Measurements from ENCODE around the gene NADK.
A peak's percentile ranks its signal among the peaks of the same experiment; 100 is the strongest.

The NADK gene, protein sequence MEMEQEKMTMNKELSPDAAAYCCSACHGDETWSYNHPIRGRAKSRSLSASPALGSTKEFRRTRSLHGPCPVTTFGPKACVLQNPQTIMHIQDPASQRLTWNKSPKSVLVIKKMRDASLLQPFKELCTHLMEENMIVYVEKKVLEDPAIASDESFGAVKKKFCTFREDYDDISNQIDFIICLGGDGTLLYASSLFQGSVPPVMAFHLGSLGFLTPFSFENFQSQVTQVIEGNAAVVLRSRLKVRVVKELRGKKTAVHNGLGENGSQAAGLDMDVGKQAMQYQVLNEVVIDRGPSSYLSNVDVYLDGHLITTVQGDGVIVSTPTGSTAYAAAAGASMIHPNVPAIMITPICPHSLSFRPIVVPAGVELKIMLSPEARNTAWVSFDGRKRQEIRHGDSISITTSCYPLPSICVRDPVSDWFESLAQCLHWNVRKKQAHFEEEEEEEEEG

DNA sequence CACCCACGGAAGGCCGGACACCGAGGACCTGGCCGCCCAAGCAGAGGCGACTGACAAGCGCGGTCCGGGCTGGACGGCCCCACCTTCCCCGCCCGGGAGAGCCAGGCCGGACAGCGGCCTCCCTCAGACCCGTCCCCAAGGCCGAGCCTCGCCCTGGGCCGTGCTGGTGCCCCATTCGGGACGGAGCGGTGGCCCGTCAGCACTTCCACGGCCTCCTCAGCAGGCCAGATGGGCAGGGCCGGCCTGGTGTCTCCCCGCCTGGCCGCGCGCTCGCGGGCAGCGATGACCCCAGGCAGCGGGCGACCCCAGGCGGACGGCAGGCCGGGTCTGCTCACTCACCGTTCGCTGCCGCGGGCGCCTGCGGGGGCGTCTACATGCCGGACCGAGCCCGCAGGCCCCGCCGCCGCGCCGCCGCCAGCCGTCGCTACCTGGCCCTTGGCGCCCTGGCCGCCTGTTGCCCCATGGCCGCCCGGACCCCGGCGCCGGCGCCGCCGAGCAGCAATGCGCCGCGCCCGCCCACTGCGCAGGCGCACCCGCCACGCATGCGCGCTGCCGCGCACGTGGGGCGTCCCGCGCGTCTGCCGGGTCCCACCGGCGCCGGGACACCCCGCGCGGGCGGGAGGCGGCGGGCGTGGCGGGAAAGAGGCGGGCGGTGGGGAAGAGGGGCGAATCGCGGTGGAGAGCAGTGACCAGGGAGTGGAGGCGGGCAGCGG is at the start of gene NADK:
NADK (minus strand) TSS at position 521 of the 713 bp plus-strand sequence. CDS start 13,064 bp downstream, outside the sequence.
- peak; percentile 66 for DNase-seq (ENCODE audit: low read depth)

DNA sequence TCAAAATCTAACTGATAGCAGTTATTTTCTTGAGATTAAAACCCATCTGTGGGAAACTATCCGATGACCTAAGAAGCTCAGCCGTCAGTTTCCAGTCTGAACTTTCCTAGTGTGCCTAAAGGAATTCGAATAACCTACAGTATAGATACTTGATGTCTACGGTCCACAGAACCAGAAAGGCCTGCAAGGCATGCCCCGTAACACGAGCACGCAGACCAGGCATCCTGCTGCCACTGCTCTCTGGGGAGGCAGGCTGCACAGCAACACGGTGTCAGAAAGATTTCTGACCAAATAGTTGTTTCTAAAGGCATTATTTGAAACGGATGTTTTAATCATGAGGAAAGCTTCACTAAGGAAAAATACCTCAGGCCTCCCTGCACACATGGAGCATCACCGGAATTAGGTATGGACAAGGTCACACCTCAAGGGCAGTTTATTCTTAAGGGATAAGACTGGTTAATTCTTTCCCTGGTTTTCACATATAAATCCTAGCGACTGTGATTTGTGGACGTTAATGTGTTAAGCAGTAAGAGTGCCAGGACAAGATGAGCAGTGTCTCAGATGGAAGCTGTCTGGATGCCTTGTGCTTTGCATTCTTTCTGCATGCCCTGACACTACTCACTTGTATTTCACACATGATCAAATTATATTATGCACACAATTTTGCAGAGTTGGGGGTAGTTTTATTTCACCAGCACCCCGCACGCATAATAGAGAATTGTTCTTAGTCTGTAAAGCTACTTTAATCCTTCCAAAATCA is 49.0 kb upstream of the NADK start:
- DNase-seq (ENCODE audit: low read depth): no peak

DNA sequence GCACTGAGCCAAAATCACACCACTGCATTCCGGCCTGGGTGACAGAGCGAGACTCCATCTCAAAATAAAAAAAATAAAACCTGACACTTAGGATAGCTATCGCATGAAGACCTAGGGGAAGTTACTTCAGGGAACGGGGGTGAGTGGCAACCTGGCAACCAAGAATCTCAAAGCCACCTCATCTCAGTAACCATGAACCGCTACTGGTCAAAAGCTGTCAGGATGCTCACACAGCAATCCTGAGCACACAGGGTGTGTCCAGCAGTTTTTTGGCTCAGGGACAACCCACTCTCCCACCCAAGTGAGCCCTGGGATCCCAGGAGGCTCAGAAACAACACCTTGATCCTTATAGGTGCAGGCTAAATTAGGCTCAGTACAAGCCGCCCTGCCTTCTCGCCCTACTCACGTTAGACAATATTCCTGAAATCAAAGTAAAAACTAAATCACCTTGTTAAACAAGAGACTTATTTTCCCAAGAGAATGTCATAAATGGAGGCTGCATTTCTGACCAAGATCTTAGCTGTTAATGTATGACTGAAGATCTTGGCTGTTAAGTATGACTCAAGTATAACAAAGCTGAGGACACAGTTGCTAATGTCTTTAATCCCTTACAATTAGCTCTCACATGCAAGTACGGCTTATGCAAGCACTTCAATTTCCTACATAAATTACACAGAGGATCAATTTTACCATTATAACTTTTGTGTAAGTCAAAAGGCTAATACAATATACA is 48.3 kb upstream of the NADK start:
- DNase-seq (ENCODE audit: low read depth): no peak

DNA sequence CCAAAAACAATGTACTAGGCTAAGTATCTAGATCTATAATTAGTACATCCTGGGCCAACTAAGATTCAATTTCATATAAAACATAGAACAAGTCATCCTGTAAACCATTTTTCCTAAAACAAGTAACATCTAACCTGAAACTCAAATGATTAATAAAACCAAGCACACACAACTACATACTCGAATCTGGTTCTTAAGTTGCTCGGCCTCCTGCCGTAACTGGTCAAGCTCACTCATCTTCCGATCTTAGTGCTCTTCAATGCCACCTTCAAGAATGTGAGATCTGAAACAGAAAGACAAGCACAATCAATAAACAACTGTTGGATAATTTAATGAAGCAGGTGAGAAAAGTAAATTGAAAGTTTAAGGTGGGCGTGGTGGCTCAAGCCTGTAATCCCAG is 46.9 kb upstream of the NADK start:
- no peak for DNase-seq (ENCODE audit: low read depth)

DNA sequence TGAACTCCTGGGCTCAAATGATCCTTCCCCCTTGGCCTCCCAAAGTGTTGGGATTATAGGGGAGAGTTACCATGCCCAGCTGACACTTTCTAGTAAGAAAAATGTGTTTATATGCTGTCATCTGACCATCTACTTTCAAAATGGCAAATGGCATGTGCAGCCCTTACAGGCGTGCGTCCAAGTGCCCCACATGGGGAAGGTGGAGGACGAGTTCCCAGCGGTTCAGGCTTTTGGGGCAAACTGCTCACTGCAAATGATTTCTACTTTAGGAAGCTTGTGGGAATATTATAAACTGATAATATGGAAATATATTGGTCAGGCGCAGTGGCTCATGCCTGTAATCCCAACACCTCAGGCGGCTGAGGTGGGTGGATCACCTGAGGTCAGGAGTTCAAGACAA is 41.5 kb upstream of the NADK start:
- no peak for DNase-seq (ENCODE audit: low read depth)

DNA sequence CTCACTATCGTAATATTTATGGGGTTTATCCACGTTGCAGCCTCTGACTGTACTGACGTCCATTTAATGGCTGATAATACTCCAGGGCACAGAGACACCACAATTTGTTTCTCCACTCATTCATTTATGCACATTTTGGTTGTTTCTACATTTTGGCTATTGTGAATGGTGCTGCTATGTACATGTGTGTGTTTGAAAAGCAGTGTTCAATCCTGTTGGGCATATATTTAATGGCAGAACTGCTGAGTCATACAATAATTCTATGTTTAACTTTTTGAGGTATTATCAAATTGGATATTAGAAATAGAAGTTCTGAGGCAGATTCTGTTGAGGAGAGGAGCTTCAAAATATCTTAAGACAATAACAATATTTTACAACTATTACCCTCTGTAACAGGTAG is 39.0 kb upstream of the NADK start:
- no peak for DNase-seq (ENCODE audit: low read depth)

DNA sequence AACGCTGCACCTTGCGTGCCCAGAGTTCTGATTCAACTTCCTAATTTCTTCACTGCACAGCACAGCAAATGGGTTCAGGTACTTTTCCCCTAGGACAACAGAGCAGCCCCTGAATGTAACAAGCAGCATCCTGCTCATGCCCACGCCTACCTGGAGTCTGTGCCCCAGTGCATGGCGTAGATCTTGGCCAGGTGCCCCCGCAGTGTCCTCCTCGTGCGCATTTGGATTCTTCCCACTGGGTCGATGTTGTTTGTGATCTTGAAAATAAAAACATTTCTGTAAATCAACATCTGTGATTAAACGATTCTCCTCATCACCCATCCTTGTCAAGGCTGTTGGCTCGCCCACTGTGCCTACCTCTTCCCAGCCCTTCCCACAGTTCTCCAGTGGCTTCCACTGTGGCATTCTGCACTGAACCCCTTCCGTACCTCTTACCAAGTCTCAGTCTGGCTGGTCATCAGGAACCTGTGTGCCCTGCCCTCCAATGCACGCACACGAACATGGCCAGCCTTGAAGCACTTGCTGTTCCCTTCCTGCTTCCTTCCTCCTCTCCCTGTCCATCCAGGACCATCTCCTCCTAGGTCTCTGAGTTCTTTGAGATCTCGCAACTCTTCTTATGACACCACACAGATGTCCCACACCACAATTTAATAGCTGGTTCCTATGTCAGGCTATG is 37.5 kb upstream of the NADK start:
- no peak for DNase-seq (ENCODE audit: low read depth)

DNA sequence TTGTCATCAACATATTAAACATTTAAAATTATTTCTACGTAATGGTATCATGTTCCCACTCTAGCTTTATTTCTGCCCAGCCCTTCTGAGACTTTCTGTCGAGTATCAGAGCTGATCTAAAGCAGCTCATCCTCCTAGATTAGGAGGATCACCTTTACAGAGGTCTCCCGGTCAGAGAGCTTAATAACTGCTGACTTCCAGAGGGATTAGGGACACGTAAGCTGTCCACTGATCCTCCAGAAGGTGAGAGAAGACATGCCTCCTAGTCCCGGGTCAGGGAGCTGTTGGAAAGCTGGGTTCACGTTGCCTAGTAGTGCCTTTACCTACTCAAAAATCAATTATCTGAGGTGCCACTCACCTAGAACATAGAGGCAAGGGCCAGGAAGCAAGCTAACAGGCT is 31.2 kb upstream of the NADK start:
- DNase-seq (ENCODE audit: low read depth): no peak

DNA sequence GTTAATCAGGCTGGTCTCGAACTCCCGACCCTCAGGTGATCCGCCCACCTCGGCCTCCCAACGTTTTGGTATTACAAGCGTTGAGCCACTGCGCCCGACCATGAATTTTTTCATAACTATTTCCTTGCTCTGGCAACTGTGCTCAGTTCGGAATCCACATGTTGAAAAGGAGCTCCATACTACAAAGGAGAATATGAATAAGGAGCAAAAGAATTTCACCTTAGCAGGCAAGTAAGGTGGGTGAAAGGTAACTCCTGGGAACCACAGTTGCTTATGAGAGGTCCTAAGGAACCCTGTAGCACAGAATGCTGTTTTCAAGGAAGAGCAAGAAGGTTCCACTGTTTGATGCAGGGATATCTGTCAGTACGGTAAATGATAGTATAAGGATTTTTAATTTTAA is 29.9 kb upstream of the NADK start:
- no peak for DNase-seq (ENCODE audit: low read depth)

DNA sequence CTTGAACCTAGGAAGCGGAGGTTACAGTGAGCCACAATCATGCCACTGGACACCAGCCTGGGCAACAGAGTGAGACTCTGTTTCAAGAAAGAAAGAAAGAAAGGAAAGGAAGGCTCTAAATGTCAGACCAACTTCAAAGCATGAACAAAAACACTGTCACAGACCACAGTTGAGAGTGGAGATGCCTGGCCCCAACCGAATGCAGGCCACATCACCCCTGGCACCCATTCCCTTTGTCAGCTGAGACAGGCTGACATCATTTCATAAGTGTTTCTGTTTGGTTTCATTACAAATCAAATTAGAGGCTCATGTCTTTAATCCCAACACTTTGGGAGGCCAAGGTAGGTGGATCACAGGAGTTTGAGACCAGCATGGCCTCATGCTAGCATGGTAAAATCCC is 28.6 kb upstream of the NADK start:
- no peak for DNase-seq (ENCODE audit: low read depth)

DNA sequence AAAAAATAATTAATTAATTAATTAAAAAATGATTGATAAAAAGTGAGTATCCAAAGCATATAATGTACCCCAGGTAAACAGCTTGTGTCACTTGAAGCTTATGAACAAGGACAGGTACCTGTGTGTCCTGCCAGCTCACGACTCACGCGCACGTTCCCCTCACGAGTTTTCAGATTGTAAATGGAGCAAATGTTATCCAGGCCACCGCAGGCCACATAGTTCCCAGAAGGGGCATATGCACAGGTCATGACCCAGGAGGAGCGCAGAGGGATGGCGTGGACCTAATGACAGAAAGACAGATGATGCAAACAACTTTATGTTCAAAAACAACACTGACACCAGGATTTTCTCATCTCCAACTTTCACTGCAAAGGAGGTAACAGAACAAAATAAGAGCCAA is 26.0 kb upstream of the NADK start:
- DNase-seq (ENCODE audit: low read depth): no peak

DNA sequence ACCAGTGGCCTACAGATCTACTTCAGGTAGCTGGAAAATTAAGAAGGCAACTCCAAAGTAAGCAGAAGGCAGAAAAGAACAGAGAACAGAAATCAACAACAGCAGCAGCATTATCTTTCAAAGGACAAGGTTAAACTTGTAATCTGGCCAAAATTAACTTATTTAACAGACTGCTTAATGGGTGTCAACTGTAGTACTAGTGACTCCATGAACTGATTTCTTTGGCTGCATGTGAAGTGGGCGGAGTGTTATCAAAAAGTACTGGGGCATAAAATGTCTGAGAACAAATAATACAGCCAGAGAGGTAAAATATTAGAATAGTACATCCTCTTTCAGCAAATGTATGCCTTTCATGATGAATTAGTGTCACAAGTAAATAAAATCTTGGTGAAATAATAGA is 24.6 kb upstream of the NADK start:
- DNase-seq (ENCODE audit: low read depth): no peak

DNA sequence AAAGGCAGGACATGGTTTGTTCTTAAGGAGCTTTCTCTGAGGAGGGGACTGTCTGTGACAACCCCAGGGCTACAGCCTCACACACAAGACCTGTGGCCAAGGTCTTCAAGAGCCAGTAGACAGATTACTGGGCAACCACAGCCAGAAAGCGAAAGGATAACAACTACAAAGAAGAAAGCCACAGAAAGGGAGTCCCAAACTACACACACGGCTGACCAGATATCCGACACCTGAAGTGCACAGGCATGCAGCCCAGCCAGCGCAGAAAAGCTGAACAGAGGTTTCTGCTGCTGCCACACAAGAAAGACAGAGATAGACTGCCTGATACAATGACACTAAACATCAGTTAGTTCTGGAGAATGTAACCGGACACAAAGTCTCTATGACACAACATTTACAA is 21.4 kb upstream of the NADK start:
- DNase-seq (ENCODE audit: low read depth): no peak

DNA sequence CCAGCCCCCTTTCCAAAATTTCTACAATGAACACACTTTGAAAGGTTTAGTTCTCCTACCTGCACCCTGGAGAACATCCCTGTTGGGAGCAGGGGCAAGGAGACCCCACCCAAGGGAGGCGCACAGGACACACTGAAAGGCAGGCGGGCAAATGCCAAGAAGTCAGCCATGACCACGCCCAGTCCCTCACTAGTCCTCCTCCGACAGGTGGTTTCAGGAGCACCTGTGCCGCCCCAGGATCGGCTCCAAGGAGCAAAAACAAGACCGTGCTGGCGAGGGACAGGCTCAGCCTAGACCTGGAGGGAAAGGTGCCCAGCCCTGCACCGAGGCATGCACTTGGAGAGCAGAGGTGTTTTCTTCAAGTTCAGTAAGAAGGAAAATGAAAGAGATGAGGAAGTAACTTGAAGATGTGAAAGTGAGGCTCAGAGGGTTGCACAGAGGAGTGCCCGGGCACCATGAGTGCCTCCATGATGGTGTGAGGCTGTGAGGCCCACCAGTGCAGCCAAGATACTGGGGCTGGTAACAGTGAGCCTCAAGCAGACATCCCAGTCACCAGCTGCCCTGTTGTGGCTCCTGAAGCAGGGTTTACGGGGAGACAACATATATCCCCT is 19.6 kb upstream of the NADK start:
- no peak for DNase-seq (ENCODE audit: low read depth)

DNA sequence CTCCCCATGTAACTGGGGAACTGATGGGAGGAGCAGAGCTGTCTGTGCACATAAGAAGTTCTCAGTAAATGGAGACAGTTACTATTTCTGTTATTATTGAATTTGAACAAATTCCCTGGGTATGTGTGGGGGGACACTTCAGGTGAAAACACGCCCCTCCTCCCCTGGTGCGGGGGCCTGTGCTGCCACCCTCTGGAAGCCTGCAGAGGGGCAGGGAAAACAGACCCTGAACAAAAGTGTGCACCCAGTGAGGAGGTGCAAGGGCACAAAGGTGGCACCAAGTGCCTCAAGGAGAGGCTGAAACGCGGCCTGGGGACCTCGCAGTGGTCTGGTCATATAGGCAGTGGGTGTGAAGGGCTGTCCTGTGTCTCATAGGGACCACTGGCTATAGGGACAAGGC is 18.2 kb upstream of the NADK start:
- DNase-seq (ENCODE audit: low read depth): no peak

DNA sequence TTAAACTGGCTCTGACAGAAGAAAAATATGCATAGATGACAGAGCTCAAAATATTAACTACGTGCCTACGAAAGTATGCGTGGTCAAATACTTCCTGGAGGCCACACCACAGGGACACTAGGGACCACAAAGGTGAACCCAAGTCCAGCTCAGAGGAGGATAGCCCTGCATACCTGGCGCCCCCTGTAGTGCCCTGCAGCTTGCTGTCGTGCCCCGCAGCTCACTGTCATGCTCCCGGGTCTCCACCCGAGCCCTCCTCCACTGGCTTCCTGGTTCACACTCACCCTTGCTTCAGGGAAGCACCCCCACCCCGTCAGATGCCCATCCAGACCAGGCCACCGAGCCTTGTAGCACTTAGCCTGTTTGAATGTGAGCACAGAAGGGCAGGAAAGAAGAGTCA is 16.7 kb upstream of the NADK start:
- no peak for DNase-seq (ENCODE audit: low read depth)

DNA sequence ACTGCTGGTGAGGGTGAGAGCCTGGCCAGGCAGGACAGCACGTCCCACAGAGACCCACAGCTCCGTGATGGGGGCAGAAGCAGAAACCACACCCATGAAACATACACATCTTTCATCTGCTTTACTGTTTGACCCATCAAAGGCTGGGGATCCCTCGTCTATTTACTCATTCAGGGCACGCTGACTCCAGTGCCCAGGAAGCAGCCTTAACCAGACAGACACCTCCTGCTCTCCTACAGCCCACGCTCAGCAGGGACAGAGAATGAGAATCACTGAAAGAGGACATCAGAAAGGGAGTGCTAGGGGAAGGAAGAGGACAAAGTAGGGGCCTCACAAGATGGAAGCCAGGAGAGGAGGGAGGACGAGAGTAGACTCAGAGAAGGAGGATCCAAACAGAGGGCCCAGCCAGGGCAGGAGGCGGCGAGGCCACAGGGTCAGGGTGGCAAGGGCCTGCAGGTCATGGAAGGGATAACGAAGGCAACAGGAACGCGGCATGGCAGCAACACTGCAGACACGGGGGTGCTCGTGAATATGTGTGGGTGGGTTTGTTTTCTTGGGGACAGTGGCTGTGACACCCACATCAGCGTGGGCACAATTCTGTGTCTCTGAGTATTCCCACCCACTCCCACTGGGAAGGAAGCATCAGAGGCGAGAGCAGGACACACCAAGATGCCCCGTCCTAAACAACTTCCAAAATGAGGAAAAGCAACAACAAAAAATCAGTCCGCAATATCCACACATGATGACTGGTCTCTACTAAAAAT is 15.4 kb upstream of the NADK start:
- DNase-seq (ENCODE audit: low read depth): no peak

DNA sequence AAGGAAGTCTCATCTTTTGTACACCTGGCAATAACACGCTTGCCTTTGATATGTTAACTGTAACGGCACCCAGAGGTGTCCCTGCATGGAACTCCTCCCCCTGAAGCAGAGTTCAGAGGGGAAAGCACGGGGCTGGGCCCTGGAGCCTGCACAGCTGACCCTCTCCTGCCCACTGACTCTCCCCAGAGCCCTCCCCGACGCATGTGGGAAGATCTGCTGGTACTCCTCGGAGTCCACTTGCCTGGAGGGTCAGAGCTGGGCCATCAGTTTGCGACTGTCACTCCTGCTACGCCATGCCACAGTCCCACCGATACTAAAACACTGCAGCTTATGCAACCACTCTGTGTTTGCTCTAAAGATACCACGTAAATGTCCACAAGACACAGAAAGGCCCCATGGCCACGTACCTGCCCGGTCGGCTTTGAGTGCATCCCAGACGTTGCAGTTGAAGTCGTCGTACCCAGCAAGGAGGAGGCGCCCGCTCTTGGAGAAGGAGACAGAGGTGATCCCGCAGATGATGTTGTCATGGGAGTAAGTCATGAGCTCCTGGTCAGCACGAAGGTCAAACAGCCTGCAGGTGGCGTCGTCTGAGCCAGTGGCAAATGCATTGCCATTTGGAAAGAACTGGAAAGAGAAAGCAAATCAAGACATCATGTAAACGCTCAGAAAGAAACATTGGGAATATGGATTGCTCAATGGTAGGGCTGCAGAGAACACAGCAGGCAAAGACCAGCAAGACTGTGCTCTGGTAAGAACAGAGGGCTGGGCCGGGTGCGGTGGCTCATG is 10.6 kb upstream of the NADK start:
- DNase-seq (ENCODE audit: low read depth): no peak

DNA sequence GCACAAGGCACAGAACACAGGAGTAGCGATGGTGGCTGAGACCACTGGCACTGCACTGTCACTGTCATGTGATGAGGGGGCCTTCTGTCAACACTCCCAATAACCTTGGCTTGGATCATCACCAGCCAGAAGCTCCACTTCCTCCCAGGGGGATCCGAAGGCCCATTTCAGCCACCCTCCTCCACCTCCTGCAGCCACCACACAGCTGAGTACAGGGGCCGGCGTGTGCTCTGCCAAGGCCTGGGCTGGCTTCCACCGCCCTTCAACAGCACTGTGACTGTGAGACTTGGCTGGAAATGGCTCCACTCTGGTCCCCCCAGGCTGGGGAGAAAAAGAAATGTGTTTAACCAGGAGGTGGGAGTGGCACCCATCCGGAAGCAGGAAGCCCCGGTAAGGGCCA is 9.9 kb upstream of the NADK start:
- DNase-seq (ENCODE audit: low read depth): no peak

Data from stimulated activated CD4-positive, alpha-beta T cell treated with anti-CD3 and anti-CD28 coated beads, Interleukin-2, amount 100 ng/mL, for 4 hours (primary cell).